ENCODE measurements around the gene CALCA.

CALCA gene

GRCh38 chr11:14932447-14932846, 39.7 kb downstream of the CALCA start:
- Mint-ChIP-seq H3K36me3 (ENCODE audit: insufficient read depth) (no peaks in the 10 kb centered on the region), H3K27me3 (peaks cover 26% of the 10 kb centered on the region), H3K9me3 (peaks cover 10% of the 10 kb centered on the region), H3K4me3 (no peak overlapping the region), H3K4me1 (no peaks in the 10 kb centered on the region), H3K27ac (ENCODE audit: low read depth) (no peak overlapping the region)
- no peak for ATAC-seq (replicated peaks; ENCODE audit: extremely low read depth, poor library complexity, severe bottlenecking)
- no peak for DNase-seq (ENCODE audit: low spot score in 2 of 2)

GRCh38 chr11:14930369-14930768, 41.8 kb downstream of the CALCA start:
- Mint-ChIP-seq H3K27ac (ENCODE audit: low read depth) (no peak overlapping the region), H3K27me3 (peaks cover 26% of the 10 kb centered on the region), H3K4me3 (no peak overlapping the region), H3K36me3 (ENCODE audit: insufficient read depth) (no peaks in the 10 kb centered on the region), H3K4me1 (no peaks in the 10 kb centered on the region), H3K9me3 (peaks cover 10% of the 10 kb centered on the region)
- ATAC-seq (replicated peaks; ENCODE audit: extremely low read depth, poor library complexity, severe bottlenecking) (no peak), DNase-seq (ENCODE audit: low spot score in 2 of 2) (no peak)

GRCh38 chr11:14927146-14927545, 45.0 kb downstream of the CALCA start:
- no peak for ATAC-seq (replicated peaks; ENCODE audit: extremely low read depth, poor library complexity, severe bottlenecking)
- H3K4me3 Mint-ChIP-seq = no peak overlapping the region
- H3K4me1 Mint-ChIP-seq = no peaks in the 10 kb centered on the region
- H3K27ac Mint-ChIP-seq (ENCODE audit: low read depth) = no peak overlapping the region
- peaks cover 10% of the 10 kb centered on the region for H3K9me3 Mint-ChIP-seq
- H3K27me3 Mint-ChIP-seq = peaks cover 26% of the 10 kb centered on the region
- no peaks in the 10 kb centered on the region for H3K36me3 Mint-ChIP-seq (ENCODE audit: insufficient read depth)
- DNase-seq (ENCODE audit: low spot score in 2 of 2) = no peak

- Mint-ChIP-seq H3K27ac (ENCODE audit: low read depth) (no peak overlapping the region), H3K4me3 (no peak overlapping the region), H3K36me3 (ENCODE audit: insufficient read depth) (peaks cover 2% of the 10 kb centered on the region), H3K4me1 (no peaks in the 10 kb centered on the region), H3K27me3 (peaks cover 4% of the 10 kb centered on the region), H3K9me3 (peaks cover 10% of the 10 kb centered on the region)
- DNase-seq (ENCODE audit: low spot score in 2 of 2) (no peak), ATAC-seq (replicated peaks; ENCODE audit: extremely low read depth, poor library complexity, severe bottlenecking) (no peak)
Observed at GRCh38 chr11:14924318-14924717, 47.8 kb downstream of the CALCA start.
